Naive thymus-derived CD8-positive, alpha-beta T cell (primary cell): ENCODE results near the gene GALR2. TPM values are rescaled to one million over a fixed set of nuclear protein-coding genes. Genes with fewer than 3 reads are reported as not detected.
"Not testable (repeated sequence)": the region's sequence is repeated elsewhere in the genome, so short reads cannot be mapped to it uniquely, and the experiment has no call there.

Source experiments
- ATAC-seq, 2 donors: fragments of 150-1000 bp; cut with Tn5 transposase in 1 of 2; sonication (Bioruptor Pico), chemical (Tn5 transposase) in 1 of 2; 1 replicate in 1 of 2; 2 replicates in 1 of 2; pipeline ENCODE4 v1.10.0; 2021; ENCODE audit warnings: mild to moderate bottlenecking in 2 of 2, moderate library complexity in 2 of 2
- POLR2A ChIA-PET: fragments of 350-600 bp; sonication (Branson Sonifier 250); formaldehyde crosslinking; loops from one replicate; lab custom pipeline; 2021; ENCODE audit warnings: antibody characterized with exemption; lab: Charles Lee
- DNase-seq, 10 donors: peaks; one replicate each; pipeline versions ENCODE4 v3.0.0 to v3.0.0-alpha.2; 2020 to 2022
- H3K27ac Mint-ChIP-seq, 10 donors: one replicate each; pipeline ENCODE4 v1.8.0; 2020 to 2022; ENCODE audit warnings: mild to moderate bottlenecking in 10 of 10, mixed read lengths in 10 of 10, moderate library complexity in 4 of 10, inconsistent platforms in 1 of 10
- H3K27me3 Mint-ChIP-seq, 5 donors: one replicate each; pipeline ENCODE4 v1.8.0; 2021 to 2022; ENCODE audit warnings: mixed read lengths in 5 of 5
- H3K36me3 Mint-ChIP-seq, 3 donors: one replicate each; pipeline ENCODE4 v1.8.0; 2020 to 2022; ENCODE audit warnings: mixed read lengths in 3 of 3, mild to moderate bottlenecking in 2 of 3, inconsistent platforms in 1 of 3
- H3K4me1 Mint-ChIP-seq, 4 donors: one replicate each; pipeline ENCODE4 v1.8.0; 2021 to 2022; ENCODE audit warnings: mixed read lengths in 4 of 4
- H3K4me3 Mint-ChIP-seq, 10 donors: one replicate each; pipeline ENCODE4 v1.8.0; 2020 to 2022; ENCODE audit warnings: mild to moderate bottlenecking in 10 of 10, mixed read lengths in 10 of 10, moderate library complexity in 6 of 10, inconsistent platforms in 1 of 10
- H3K9me3 Mint-ChIP-seq, 9 donors: one replicate each; pipeline ENCODE4 v1.8.0; 2020 to 2022; ENCODE audit warnings: mixed read lengths in 9 of 9, mild to moderate bottlenecking in 3 of 9, inconsistent platforms in 1 of 9, moderate library complexity in 1 of 9
- polyA plus RNA-seq, 3 donors: library from polyadenylated mRNA; unstranded; fragments of 300-500 nt; fragmentation: Illumina TruSeq; gene quantifications; one replicate each; pipeline ENCODE4 v1.2.3, GENCODE V29; 2021
- total RNA-seq, 8 experiments: library from RNA in 2 of 8; stranded (reverse) in 2 of 8; gene quantifications; one replicate each; pipeline ENCODE4 v1.2.3 and lab custom pipeline; 2021 to 2026

Gene GALR2
- total and polyA plus RNA-seq, 5 experiments from 2014 or later = 0.70 TPM; not detected in 4

- H3K9me3 Mint-ChIP-seq = no peaks in the 10 kb centered on the region
- H3K4me3 Mint-ChIP-seq = peak overlapping the region in 1 of 10 donors; percentile 4
- DNase-seq = no peak
- peak overlapping the region; percentile 40 to 85 (median 79) for H3K27ac Mint-ChIP-seq
- ATAC-seq = no peak
- H3K27me3 Mint-ChIP-seq = no peaks in the 10 kb centered on the region
- POLR2A ChIA-PET = interaction anchor here (0.6 to 2.2 kb wide), 3 partner anchors 16 to 18 kb away, joined by 3 to 5 read pairs (median 3); no protein-coding TSS in a partner anchor
- peaks cover 6 to 36% (median 19%) of the 10 kb centered on the region in 4 donors for H3K4me1 Mint-ChIP-seq
- peaks cover 0 to 54% (median 9%) of the 10 kb centered on the region in 3 donors for H3K36me3 Mint-ChIP-seq
Observed at GRCh38 chr17:76038050-76038449, 36.5 kb upstream of the GALR2 start.

GRCh38 chr17:76039121-76039520 lies 35.5 kb upstream of the GALR2 start:
- Mint-ChIP-seq H3K27ac (peak overlapping the region in 8 of 10 donors; percentile 10 to 85 (median 60)), H3K4me3 (no peak overlapping the region), H3K4me1 (peaks cover 6 to 29% (median 14%) of the 10 kb centered on the region in 4 donors), H3K27me3 (no peaks in the 10 kb centered on the region), H3K9me3 (no peaks in the 10 kb centered on the region), H3K36me3 (peaks cover 4 to 65% (median 14%) of the 10 kb centered on the region in 3 donors)
- ATAC-seq (no peak), DNase-seq (no peak)
- POLR2A ChIA-PET = interaction anchor here (0.6 to 2.0 kb wide), 3 partner anchors 8 to 26 kb away, joined by 3 to 8 read pairs (median 4); no protein-coding TSS in a partner anchor

GRCh38 chr17:76040376-76040775 lies 34.2 kb upstream of the GALR2 start:
- H3K4me1 Mint-ChIP-seq = peaks cover 5 to 20% (median 9%) of the 10 kb centered on the region in 4 donors
- no peaks in the 10 kb centered on the region for H3K9me3 Mint-ChIP-seq
- peaks cover 7 to 77% (median 17%) of the 10 kb centered on the region in 3 donors for H3K36me3 Mint-ChIP-seq
- POLR2A ChIA-PET = interaction anchor here (0.8 to 2.0 kb wide), 4 partner anchors 10 to 26 kb away, joined by 3 to 8 read pairs (median 4); no protein-coding TSS in a partner anchor
- H3K27ac Mint-ChIP-seq = peak overlapping the region in 5 of 10 donors; percentile 19 to 85 (median 51)
- no peak overlapping the region for H3K4me3 Mint-ChIP-seq
- DNase-seq (no peak), ATAC-seq (no peak)
- H3K27me3 Mint-ChIP-seq = no peaks in the 10 kb centered on the region

GRCh38 chr17:76042868-76043267 lies 31.7 kb upstream of the GALR2 start:
- H3K4me1 Mint-ChIP-seq, H3K9me3 Mint-ChIP-seq, H3K27me3 Mint-ChIP-seq, H3K4me3 Mint-ChIP-seq, DNase-seq, ATAC-seq: not testable (repeated sequence)
- POLR2A ChIA-PET = interaction anchor here (1.1 kb wide), 1 partner anchor 13 kb away, joined by 4 read pairs; no protein-coding TSS in a partner anchor
- peak overlapping the region in 3 of 10 donors; percentile 29 to 75 (median 37) for H3K27ac Mint-ChIP-seq
- peaks cover 9 to 88% (median 17%) of the 10 kb centered on the region in 3 donors for H3K36me3 Mint-ChIP-seq

GRCh38 chr17:76044475-76045007 lies 30.0 kb upstream of the GALR2 start:
- not testable (repeated sequence) for H3K9me3 Mint-ChIP-seq, H3K27me3 Mint-ChIP-seq, DNase-seq, ATAC-seq, H3K4me3 Mint-ChIP-seq
- Mint-ChIP-seq H3K27ac (peak overlapping the region in 5 of 10 donors; percentile 57 to 86 (median 64)), H3K36me3 (peaks cover 14 to 87% (median 20%) of the 10 kb centered on the region in 3 donors), H3K4me1 (peaks cover 8 to 18% (median 14%) of the 10 kb centered on the region in 4 donors)
- POLR2A ChIA-PET = interaction anchor here (0.9 kb wide), 1 partner anchor 31 kb away, joined by 3 read pairs; no protein-coding TSS in a partner anchor

GRCh38 chr17:76046064-76046463 lies 28.5 kb upstream of the GALR2 start:
- peaks cover 12 to 86% (median 19%) of the 10 kb centered on the region in 3 donors for H3K36me3 Mint-ChIP-seq
- H3K4me1 Mint-ChIP-seq = peaks cover 10 to 24% (median 20%) of the 10 kb centered on the region in 4 donors
- POLR2A ChIA-PET = interaction anchor here (0.6 to 2.4 kb wide), 6 partner anchors 11 to 64 kb away, joined by 3 to 7 read pairs (median 4); no protein-coding TSS in a partner anchor
- no peak overlapping the region for H3K27ac Mint-ChIP-seq
- H3K4me3 Mint-ChIP-seq = no peak overlapping the region
- H3K9me3 Mint-ChIP-seq = no peaks in the 10 kb centered on the region
- no peaks in the 10 kb centered on the region for H3K27me3 Mint-ChIP-seq
- no peak for DNase-seq
- ATAC-seq = no peak

- POLR2A ChIA-PET = interaction anchor here (2.4 kb wide), 1 partner anchor 9 kb away, joined by 5 read pairs; no protein-coding TSS in a partner anchor
- ATAC-seq = no peak
Observed at GRCh38 chr17:76048025-76048605, 26.5 kb upstream of the GALR2 start.

GRCh38 chr17:76048711-76049110 lies 25.9 kb upstream of the GALR2 start:
- Mint-ChIP-seq H3K4me1 (peaks cover 10 to 30% (median 24%) of the 10 kb centered on the region in 4 donors), H3K27me3 (no peaks in the 10 kb centered on the region), H3K4me3 (peak overlapping the region in 1 of 10 donors; percentile 8), H3K27ac (peak overlapping the region; percentile 36 to 95 (median 84)), H3K36me3 (peaks cover 15 to 87% (median 19%) of the 10 kb centered on the region in 3 donors), H3K9me3 (no peaks in the 10 kb centered on the region)
- peak in 3 of 10 donors; percentile 7 to 58 (median 57) for DNase-seq
- POLR2A ChIA-PET = interaction anchor here (1.2 kb wide), 2 partner anchors 16 to 34 kb away, joined by 5 read pairs; no protein-coding TSS in a partner anchor
- ATAC-seq = peak; percentile 79 to 87

More at GRCh38 chr17:76048025-76048605, 26.5 kb upstream of the GALR2 start:
- Mint-ChIP-seq H3K36me3 (peaks cover 16 to 87% (median 19%) of the 10 kb centered on the region in 3 donors), H3K9me3 (no peaks in the 10 kb centered on the region), H3K27me3 (no peaks in the 10 kb centered on the region), H3K27ac (peak overlapping the region; percentile 31 to 95 (median 81)), H3K4me1 (peaks cover 10 to 30% (median 23%) of the 10 kb centered on the region in 4 donors), H3K4me3 (no peak overlapping the region)
- no peak for DNase-seq

- H3K27me3 Mint-ChIP-seq = no peaks in the 10 kb centered on the region
- ATAC-seq (no peak), DNase-seq (no peak)
- no peaks in the 10 kb centered on the region for H3K9me3 Mint-ChIP-seq
- peaks cover 10 to 30% (median 25%) of the 10 kb centered on the region in 4 donors for H3K4me1 Mint-ChIP-seq
- H3K4me3 Mint-ChIP-seq = peak overlapping the region in 2 of 10 donors; percentile 8 to 44
- H3K36me3 Mint-ChIP-seq = peaks cover 11 to 87% (median 13%) of the 10 kb centered on the region in 3 donors
- POLR2A ChIA-PET = interaction anchor here (1.2 kb wide), 2 partner anchors 16 to 35 kb away, joined by 5 read pairs; no protein-coding TSS in a partner anchor
- peak overlapping the region; percentile 45 to 95 (median 84) for H3K27ac Mint-ChIP-seq
Observed at GRCh38 chr17:76049239-76049638, 25.3 kb upstream of the GALR2 start.

GRCh38 chr17:76049836-76050537 lies 24.6 kb upstream of the GALR2 start:
- H3K27ac Mint-ChIP-seq = peak overlapping the region in 8 of 10 donors; percentile 73 to 90 (median 82)
- peaks cover 8 to 87% (median 12%) of the 10 kb centered on the region in 3 donors for H3K36me3 Mint-ChIP-seq
- no peak for DNase-seq
- POLR2A ChIA-PET = interaction anchor here (1.2 to 1.5 kb wide), 3 partner anchors 15 to 36 kb away, joined by 3 to 5 read pairs (median 5); no protein-coding TSS in a partner anchor
- H3K4me3 Mint-ChIP-seq = no peak overlapping the region
- no peaks in the 10 kb centered on the region for H3K9me3 Mint-ChIP-seq
- H3K27me3 Mint-ChIP-seq = no peaks in the 10 kb centered on the region
- no peak for ATAC-seq
- peaks cover 10 to 30% (median 25%) of the 10 kb centered on the region in 4 donors for H3K4me1 Mint-ChIP-seq

- peaks cover 8 to 86% (median 12%) of the 10 kb centered on the region in 3 donors for H3K36me3 Mint-ChIP-seq
- ATAC-seq = no peak
- peak overlapping the region in 8 of 10 donors; percentile 34 to 85 (median 75) for H3K27ac Mint-ChIP-seq
- peaks cover 10 to 30% (median 25%) of the 10 kb centered on the region in 4 donors for H3K4me1 Mint-ChIP-seq
- POLR2A ChIA-PET = interaction anchor here (1.5 kb wide), 1 partner anchor 22 kb away, joined by 3 read pairs; no protein-coding TSS in a partner anchor
- no peaks in the 10 kb centered on the region for H3K9me3 Mint-ChIP-seq
- H3K27me3 Mint-ChIP-seq = no peaks in the 10 kb centered on the region
- DNase-seq = no peak
- no peak overlapping the region for H3K4me3 Mint-ChIP-seq
Observed at GRCh38 chr17:76050538-76051467, 23.8 kb upstream of the GALR2 start.
